HT-29 (cell line): Measurements from ENCODE around the gene PKLR. TPM values are rescaled to one million over a fixed set of nuclear protein-coding genes. Genes with fewer than 3 reads are reported as not detected.

Source experiments
- DNase-seq: peaks from one replicate; pipeline ENCODE4 v3.0.0-alpha.2; 2015; ENCODE audit warnings: low spot score
- total RNA-seq: library from RNA; depleted of rRNA; stranded (reverse); fragments of >200 nt; shearing (Covaris generic); gene quantifications from 2 replicates; pipeline ENCODE4 v1.2.3, GENCODE V29; 2014

The PKLR gene
- total RNA-seq, 1 experiment from 2014 or later: 0.28 TPM

GRCh38 chr1:155285063-155285462 lies 16.2 kb downstream of the PKLR start:
- DNase-seq: no peak

GRCh38 chr1:155284476-155284875 lies 16.8 kb downstream of the PKLR start:
- no peak for DNase-seq

- DNase-seq: no peak
These were observed 18.6 kb downstream of the PKLR start for GRCh38 chr1:155282488-155283091.

GRCh38 chr1:155279268-155279667 lies 22.0 kb downstream of the PKLR start:
- no peak for DNase-seq

- DNase-seq: no peak
These were observed 22.5 kb downstream of the PKLR start for GRCh38 chr1:155278689-155279160.

- DNase-seq: peak; percentile 60
These were observed 23.1 kb downstream of the PKLR start for GRCh38 chr1:155277902-155278688.

GRCh38 chr1:155277070-155277901 lies 24.0 kb downstream of the PKLR start, which contains the start of gene HCN3:
Gene HCN3 (plus strand): TSS chr1:155277463. CDS start chr1:155277591, 128 bp downstream.
- DNase-seq: peak; percentile 98

- DNase-seq: peak; percentile 97
These were observed 27.6 kb downstream of the PKLR start, which contains the start of gene CLK2 for GRCh38 chr1:155273343-155274245. Gene CLK2 (minus strand): TSS chr1:155273504. CDS start chr1:155270977, 2,527 bp downstream.

GRCh38 chr1:155272466-155273342 lies 28.5 kb downstream of the PKLR start:
- DNase-seq: peak; percentile 58

- no peak for DNase-seq
These were observed 31.9 kb downstream of the PKLR start for GRCh38 chr1:155269381-155269780.

- DNase-seq: no peak
These were observed 32.6 kb downstream of the PKLR start for GRCh38 chr1:155268630-155269029.

GRCh38 chr1:155267373-155267772 lies 33.9 kb downstream of the PKLR start:
- DNase-seq: no peak

- no peak for DNase-seq
These were observed 34.7 kb downstream of the PKLR start for GRCh38 chr1:155266553-155266952.

GRCh38 chr1:155263067-155263466 lies 38.2 kb downstream of the PKLR start:
- DNase-seq: no peak

GRCh38 chr1:155261852-155262673 lies 39.2 kb downstream of the PKLR start, which contains the start of gene SCAMP3:
Gene SCAMP3 (minus strand): TSS chr1:155262360. CDS start chr1:155262151, 209 bp downstream.
- peak; percentile 97 for DNase-seq

- peak; percentile 55 for DNase-seq
These were observed 39.8 kb downstream of the PKLR start for GRCh38 chr1:155261493-155261851.

- DNase-seq: no peak
These were observed 41.0 kb downstream of the PKLR start for GRCh38 chr1:155260276-155260675.

- DNase-seq: no peak
These were observed 45.0 kb downstream of the PKLR start for GRCh38 chr1:155256058-155256852.
